GM23338 (cell line): ENCODE data around the gene NAP1L4. TPM values are rescaled to one million over a fixed set of nuclear protein-coding genes. Genes with fewer than 3 reads are reported as not detected.

Experiments used
- ATAC-seq: fragments of 200-7000 bp; cut with Tn5 transposase; 3 replicates; pipeline ENCODE4 v1.9.1; 2020
- DNase-seq: peaks from one replicate; pipeline ENCODE4 v3.0.0-alpha.2; 2015; ENCODE audit warnings: low spot score
- H2AFZ ChIP-seq: fragments of 200-600 bp; sonication (generic); 2 replicates; pipeline ENCODE4 v1.8.0; 2016; ENCODE audit warnings: antibody characterized with exemption, mild to moderate bottlenecking, moderate library complexity
- H3F3A ChIP-seq: fragments of 200-600 bp; sonication (generic); replicated peaks from 2 replicates; pipeline ENCODE4 v1.8.0; 2017; ENCODE audit warnings: antibody characterized with exemption, mixed run types, low read depth
- H3K27ac ChIP-seq: fragments of 200-600 bp; sonication (generic); 2 replicates; pipeline ENCODE4 v1.6.1; 2016; ENCODE audit warnings: low read depth
- H3K27me3 ChIP-seq: fragments of 200-600 bp; sonication (generic); 2 replicates; pipeline ENCODE4 v1.8.0; 2016; ENCODE audit warnings: mild to moderate bottlenecking, mixed run types, moderate library complexity; ENCODE audit not compliant: insufficient read depth
- H3K36me3 ChIP-seq: fragments of 200-600 bp; sonication (generic); 2 replicates; pipeline ENCODE4 v1.8.0; 2016; ENCODE audit warnings: mild to moderate bottlenecking; ENCODE audit not compliant: insufficient read depth
- H3K4me1 ChIP-seq: fragments of 200-600 bp; sonication (generic); 2 replicates; pipeline ENCODE4 v1.8.0; 2016; ENCODE audit warnings: mild to moderate bottlenecking, moderate library complexity; ENCODE audit not compliant: insufficient read depth
- H3K4me2 ChIP-seq: fragments of 200-600 bp; sonication (generic); 2 replicates; pipeline ENCODE4 v1.7.1; 2017; ENCODE audit warnings: mixed run types
- H3K4me3 ChIP-seq: fragments of 200-600 bp; sonication (generic); 2 replicates; pipeline ENCODE4 v1.6.1; 2016; ENCODE audit warnings: mixed run types
- H3K79me2 ChIP-seq: fragments of 200-600 bp; sonication (generic); replicated peaks from 2 replicates; pipeline ENCODE4 v1.8.0; 2017; ENCODE audit warnings: mild to moderate bottlenecking; ENCODE audit not compliant: insufficient read depth
- H3K9me2 ChIP-seq: fragments of 200-600 bp; sonication (generic); 2 replicates; pipeline ENCODE4 v1.8.0; 2017; ENCODE audit not compliant: insufficient read depth
- H4K20me1 ChIP-seq: fragments of 200-600 bp; sonication (generic); replicated peaks from 2 replicates; pipeline ENCODE4 v1.8.0; 2017; ENCODE audit warnings: mild to moderate bottlenecking; ENCODE audit not compliant: insufficient read depth
- H3K27ac Mint-ChIP-seq: 2 replicates; pipeline ENCODE4 v1.8.0; 2020; ENCODE audit warnings: inconsistent platforms, mild to moderate bottlenecking, moderate library complexity, mixed read lengths
- H3K27me3 Mint-ChIP-seq: 3 replicates; pipeline ENCODE4 v1.8.0; 2022; ENCODE audit warnings: low read depth, mild to moderate bottlenecking, moderate library complexity, mixed read lengths, inconsistent platforms; ENCODE audit not compliant: insufficient read depth, poor library complexity
- H3K36me3 Mint-ChIP-seq: 3 replicates; pipeline ENCODE4 v1.8.0; 2021; ENCODE audit warnings: low read depth, mild to moderate bottlenecking, inconsistent platforms, moderate library complexity, mixed read lengths
- H3K4me1 Mint-ChIP-seq: 3 replicates; pipeline ENCODE4 v1.8.0; 2020; ENCODE audit warnings: mild to moderate bottlenecking, inconsistent platforms, mixed read lengths
- H3K4me3 Mint-ChIP-seq: 3 replicates; pipeline ENCODE4 v1.8.0; 2021; ENCODE audit warnings: moderate library complexity, mild to moderate bottlenecking, inconsistent platforms, mixed read lengths
- H3K9me3 Mint-ChIP-seq: 3 replicates; pipeline ENCODE4 v1.8.0; 2020; ENCODE audit warnings: moderate library complexity, mild to moderate bottlenecking, inconsistent platforms, mixed read lengths
- CREB1 ChIP-seq: fragments of 250-450 bp; sonication (Bioruptor Pico); IDR thresholded peaks from 2 replicates; pipeline ENCODE4 v1.5.0; 2020; ENCODE audit warnings: low read depth, mild to moderate bottlenecking, moderate library complexity
- EZH2 ChIP-seq: fragments of 200-600 bp; sonication (generic); IDR thresholded peaks from one replicate; pipeline ENCODE4 v1.8.0; 2017; ENCODE audit warnings: antibody characterized with exemption, mild to moderate bottlenecking, low read depth; ENCODE audit not compliant: unreplicated experiment
- EZH2phosphoT487 ChIP-seq: fragments of 200-600 bp; sonication (generic); IDR thresholded peaks from one replicate; pipeline ENCODE4 v1.8.1; 2018; ENCODE audit warnings: antibody characterized with exemption; ENCODE audit not compliant: unreplicated experiment
- JUNB ChIP-seq: IDR thresholded peaks from one replicate; pipeline ENCODE4 v1.6.1; 2016; ENCODE audit warnings: antibody characterized with exemption; ENCODE audit not compliant: unreplicated experiment
- NANOG ChIP-seq: IDR thresholded peaks from 2 replicates; pipeline ENCODE4 v1.6.1; 2016; ENCODE audit warnings: antibody characterized with exemption, borderline replicate concordance
- POLR2AphosphoS5 ChIP-seq: IDR thresholded peaks from 2 replicates; pipeline ENCODE4 v1.6.1; 2016; ENCODE audit warnings: antibody characterized with exemption, low read depth
- STAT1 ChIP-seq: IDR thresholded peaks from one replicate; pipeline ENCODE4 v1.6.1; 2016; ENCODE audit warnings: antibody characterized with exemption; ENCODE audit not compliant: unreplicated experiment
- ZNF114 ChIP-seq: fragments of 250-450 bp; sonication (Bioruptor Pico); IDR thresholded peaks from 2 replicates; pipeline ENCODE4 v1.5.0; 2020; ENCODE audit warnings: mild to moderate bottlenecking, moderate library complexity
- ZNF331 ChIP-seq: fragments of 250-450 bp; sonication (Bioruptor Pico); IDR thresholded peaks from 2 replicates; pipeline ENCODE4 v1.5.0; 2020; ENCODE audit warnings: low read depth, mild to moderate bottlenecking, moderate library complexity
- polyA plus RNA-seq: library from polyadenylated mRNA; unstranded; fragments of >200 nt; fragmentation: Nextera tagmentation; extraction: Ambion mirVana; gene quantifications from 2 replicates; pipeline ENCODE4 v1.2.1, GENCODE V29; 2016
- total RNA-seq: library from RNA; depleted of rRNA; stranded (reverse); fragments of >200 nt; shearing (Covaris generic); gene quantifications from 2 replicates; pipeline ENCODE4 v1.2.3, GENCODE V29; 2014
- TF ChIP-seq, protein P1 (sequence below), 2 experiments: fragments of 200-600 bp in 1 of 2; sonication (generic) in 1 of 2; conservative IDR thresholded peaks; 2 replicates each; pipeline versions ENCODE4 v1.5.1 to v1.6.1; 2016 to 2017; ENCODE audit warnings: antibody characterized with exemption in 2 of 2, low read depth in 2 of 2, mild to moderate bottlenecking in 2 of 2, moderate library complexity in 1 of 2
- TF ChIP-seq, protein P2 (sequence below): IDR thresholded peaks from one replicate; pipeline ENCODE4 v1.6.1; 2018; ENCODE audit warnings: antibody characterized with exemption; ENCODE audit not compliant: unreplicated experiment
- TF ChIP-seq, protein P3 (sequence below): IDR thresholded peaks from 2 replicates; pipeline ENCODE4 v1.6.1; 2016; ENCODE audit warnings: antibody characterized with exemption

NAP1L4 gene
- total and polyA plus RNA-seq, 2 experiments from 2014 or later: 181 to 189 TPM

DNA sequence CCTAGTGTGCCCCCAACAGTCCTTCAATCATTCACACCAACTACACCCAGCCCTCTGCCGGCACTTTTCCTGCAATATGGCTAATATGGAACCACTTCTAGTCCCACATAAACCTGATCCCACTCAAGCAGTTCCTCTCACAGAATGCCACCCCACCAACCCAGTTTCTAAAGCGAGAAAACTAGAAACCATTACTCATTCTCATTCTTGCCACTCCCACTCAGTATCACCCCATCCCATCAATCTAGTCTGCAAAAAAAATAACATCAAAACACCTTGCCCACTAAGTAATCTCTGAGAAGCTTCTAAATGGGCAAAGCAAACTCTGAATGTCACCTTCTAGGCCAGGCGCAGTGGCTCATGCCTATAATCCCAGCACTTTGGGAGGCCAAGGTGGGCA, 17.9 kb downstream of the NAP1L4 start (continued):
- TF ChIP-seq, protein P1, sequence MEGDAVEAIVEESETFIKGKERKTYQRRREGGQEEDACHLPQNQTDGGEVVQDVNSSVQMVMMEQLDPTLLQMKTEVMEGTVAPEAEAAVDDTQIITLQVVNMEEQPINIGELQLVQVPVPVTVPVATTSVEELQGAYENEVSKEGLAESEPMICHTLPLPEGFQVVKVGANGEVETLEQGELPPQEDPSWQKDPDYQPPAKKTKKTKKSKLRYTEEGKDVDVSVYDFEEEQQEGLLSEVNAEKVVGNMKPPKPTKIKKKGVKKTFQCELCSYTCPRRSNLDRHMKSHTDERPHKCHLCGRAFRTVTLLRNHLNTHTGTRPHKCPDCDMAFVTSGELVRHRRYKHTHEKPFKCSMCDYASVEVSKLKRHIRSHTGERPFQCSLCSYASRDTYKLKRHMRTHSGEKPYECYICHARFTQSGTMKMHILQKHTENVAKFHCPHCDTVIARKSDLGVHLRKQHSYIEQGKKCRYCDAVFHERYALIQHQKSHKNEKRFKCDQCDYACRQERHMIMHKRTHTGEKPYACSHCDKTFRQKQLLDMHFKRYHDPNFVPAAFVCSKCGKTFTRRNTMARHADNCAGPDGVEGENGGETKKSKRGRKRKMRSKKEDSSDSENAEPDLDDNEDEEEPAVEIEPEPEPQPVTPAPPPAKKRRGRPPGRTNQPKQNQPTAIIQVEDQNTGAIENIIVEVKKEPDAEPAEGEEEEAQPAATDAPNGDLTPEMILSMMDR (conservative IDR thresholded peaks at IDR 0.05; ENCODE audit: low read depth in 2 of 2): no peak
- TF ChIP-seq, protein P2, sequence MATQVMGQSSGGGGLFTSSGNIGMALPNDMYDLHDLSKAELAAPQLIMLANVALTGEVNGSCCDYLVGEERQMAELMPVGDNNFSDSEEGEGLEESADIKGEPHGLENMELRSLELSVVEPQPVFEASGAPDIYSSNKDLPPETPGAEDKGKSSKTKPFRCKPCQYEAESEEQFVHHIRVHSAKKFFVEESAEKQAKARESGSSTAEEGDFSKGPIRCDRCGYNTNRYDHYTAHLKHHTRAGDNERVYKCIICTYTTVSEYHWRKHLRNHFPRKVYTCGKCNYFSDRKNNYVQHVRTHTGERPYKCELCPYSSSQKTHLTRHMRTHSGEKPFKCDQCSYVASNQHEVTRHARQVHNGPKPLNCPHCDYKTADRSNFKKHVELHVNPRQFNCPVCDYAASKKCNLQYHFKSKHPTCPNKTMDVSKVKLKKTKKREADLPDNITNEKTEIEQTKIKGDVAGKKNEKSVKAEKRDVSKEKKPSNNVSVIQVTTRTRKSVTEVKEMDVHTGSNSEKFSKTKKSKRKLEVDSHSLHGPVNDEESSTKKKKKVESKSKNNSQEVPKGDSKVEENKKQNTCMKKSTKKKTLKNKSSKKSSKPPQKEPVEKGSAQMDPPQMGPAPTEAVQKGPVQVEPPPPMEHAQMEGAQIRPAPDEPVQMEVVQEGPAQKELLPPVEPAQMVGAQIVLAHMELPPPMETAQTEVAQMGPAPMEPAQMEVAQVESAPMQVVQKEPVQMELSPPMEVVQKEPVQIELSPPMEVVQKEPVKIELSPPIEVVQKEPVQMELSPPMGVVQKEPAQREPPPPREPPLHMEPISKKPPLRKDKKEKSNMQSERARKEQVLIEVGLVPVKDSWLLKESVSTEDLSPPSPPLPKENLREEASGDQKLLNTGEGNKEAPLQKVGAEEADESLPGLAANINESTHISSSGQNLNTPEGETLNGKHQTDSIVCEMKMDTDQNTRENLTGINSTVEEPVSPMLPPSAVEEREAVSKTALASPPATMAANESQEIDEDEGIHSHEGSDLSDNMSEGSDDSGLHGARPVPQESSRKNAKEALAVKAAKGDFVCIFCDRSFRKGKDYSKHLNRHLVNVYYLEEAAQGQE: no peak

DNA sequence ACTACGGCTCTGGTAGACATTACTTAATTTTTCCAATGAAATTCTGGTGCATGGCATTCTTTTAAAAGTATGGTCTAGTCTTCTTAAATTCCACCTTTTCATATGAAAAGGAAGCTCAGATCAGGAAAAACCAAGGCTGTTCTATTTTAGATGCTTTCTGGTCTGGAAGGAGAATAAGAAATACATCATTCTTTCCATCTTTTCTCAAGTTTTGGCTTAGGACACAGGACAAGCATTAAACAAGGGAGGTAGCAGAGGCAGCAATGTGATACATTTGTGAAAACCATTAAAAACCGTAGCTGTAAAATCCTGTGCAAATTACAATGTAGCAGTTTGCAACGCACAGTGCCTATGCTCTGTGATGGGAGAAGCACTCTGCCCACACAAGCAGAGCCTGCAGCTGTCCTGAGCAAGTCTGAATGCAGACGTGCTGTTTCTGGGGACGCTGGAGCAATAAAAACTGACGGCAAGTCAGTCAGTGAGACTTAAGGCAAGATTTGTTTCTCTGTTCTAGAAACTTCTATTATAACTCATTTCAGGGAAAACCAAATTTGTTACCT, 23.7 kb downstream of the NAP1L4 start:
- peaks cover under 1% of the 10 kb centered on the region; the same call in 1 of the 3 replicates for H3K4me1 Mint-ChIP-seq
- TF ChIP-seq POLR2AphosphoS5 (no peak), ZNF331 (no peak), STAT1 (no peak), EZH2 (no peak), ZNF114 (CRISPR knock-in tag) (no peak), JUNB (no peak), EZH2phosphoT487 (no peak), NANOG (no peak), CREB1 (no peak)
- TF ChIP-seq, protein P2: no peak
- TF ChIP-seq, protein P3, sequence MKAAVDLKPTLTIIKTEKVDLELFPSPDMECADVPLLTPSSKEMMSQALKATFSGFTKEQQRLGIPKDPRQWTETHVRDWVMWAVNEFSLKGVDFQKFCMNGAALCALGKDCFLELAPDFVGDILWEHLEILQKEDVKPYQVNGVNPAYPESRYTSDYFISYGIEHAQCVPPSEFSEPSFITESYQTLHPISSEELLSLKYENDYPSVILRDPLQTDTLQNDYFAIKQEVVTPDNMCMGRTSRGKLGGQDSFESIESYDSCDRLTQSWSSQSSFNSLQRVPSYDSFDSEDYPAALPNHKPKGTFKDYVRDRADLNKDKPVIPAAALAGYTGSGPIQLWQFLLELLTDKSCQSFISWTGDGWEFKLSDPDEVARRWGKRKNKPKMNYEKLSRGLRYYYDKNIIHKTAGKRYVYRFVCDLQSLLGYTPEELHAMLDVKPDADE: no peak
- TF ChIP-seq, protein P1 (conservative IDR thresholded peaks at IDR 0.05; ENCODE audit: low read depth in 2 of 2): no peak

More for the DNA sequence above, 23.7 kb downstream of the NAP1L4 start:
- H3K4me1 ChIP-seq: no peaks in the 10 kb centered on the region
- peaks cover 84% of the 10 kb centered on the region for H3K79me2 ChIP-seq
- 0 out of 2 replicates have a peak, but pooled peaks cover 8% of the 10 kb centered on the region for H3F3A ChIP-seq
- peaks cover 2% of the 10 kb centered on the region for H3K27me3 Mint-ChIP-seq
- no peak overlapping the region for H2AFZ ChIP-seq
- H4K20me1 ChIP-seq: peaks cover 64% of the 10 kb centered on the region
- ATAC-seq (no peak), DNase-seq (no peak)
- H3K27ac Mint-ChIP-seq: no peak overlapping the region
- H3K9me3 Mint-ChIP-seq: no peaks in the 10 kb centered on the region
- no peak overlapping the region for H3K4me3 Mint-ChIP-seq
- no peak overlapping the region for H3K27ac ChIP-seq
- no peaks in the 10 kb centered on the region for H3K27me3 ChIP-seq
- H3K36me3 ChIP-seq: peaks cover 74% of the 10 kb centered on the region
- no peaks in the 10 kb centered on the region for H3K9me2 ChIP-seq
- peaks cover 97% of the 10 kb centered on the region for H3K36me3 Mint-ChIP-seq
- H3K4me2 ChIP-seq: no peak overlapping the region
- H3K4me3 ChIP-seq: no peak overlapping the region
